Colonic mucosa (tissue), 4 donors: ENCODE results near the gene VTN. TPM values are rescaled to one million over a fixed set of nuclear protein-coding genes. Genes with fewer than 3 reads are reported as not detected.

Experiments used
- DNase-seq: peaks from one replicate; pipeline ENCODE4 v3.0.0-alpha.2; 2020
- H3K27ac ChIP-seq: fragments of 200-600 bp; one replicate; pipeline ENCODE4 v1.8.0; 2021
- H3K27me3 ChIP-seq: fragments of 200-600 bp; one replicate; pipeline ENCODE4 v1.8.0; 2021
- H3K36me3 ChIP-seq: fragments of 200-600 bp; one replicate; pipeline ENCODE4 v1.8.0; 2021
- H3K4me1 ChIP-seq: fragments of 200-600 bp; one replicate; pipeline ENCODE4 v1.8.0; 2021; ENCODE audit warnings: mild to moderate bottlenecking
- H3K4me3 ChIP-seq: fragments of 200-600 bp; one replicate; pipeline ENCODE4 v1.8.0; 2021
- H3K9ac ChIP-seq, 2 donors: one replicate each; pipeline ENCODE4 v1.7.0; 2013; ENCODE audit warnings: control low read depth in 2 of 2, low read depth in 2 of 2, low read length in 2 of 2
- H3K9me3 ChIP-seq: fragments of 200-600 bp; one replicate; pipeline ENCODE4 v1.8.0; 2021
- CTCF ChIP-seq: fragments of 200-600 bp; IDR thresholded peaks from one replicate; pipeline ENCODE4 v1.8.0; 2022; ENCODE audit warnings: antibody characterized with exemption, mild to moderate bottlenecking
- intact Hi-C: fragments of 100-400 bp; cut with DNase I; formaldehyde crosslinking; loops from one replicate; pipeline ENCODE4 v1.14.1; 2022
- total RNA-seq, 2 donors: library from RNA; stranded (reverse); fragmentation: NEBNext Ultra II Directional in 1 of 2; extraction: Animal tissue kit (Norgen Biotek cat#: 25700) in 1 of 2; gene quantifications; one replicate each; pipeline ENCODE4 v1.2.1, GENCODE V29; 2021
- donor health status: healthy.
- donor health status: DM: no; HTN: no; CAD: no.
- donor health status: DM: no; HTN: no; CAD: no.

Gene VTN
- total RNA-seq: 1 to 10 TPM in 1 of 2 donors, not detected in 1; 1.8 TPM

- Histone ChIP-seq H3K27me3 (peaks cover 16% of the 10 kb centered on the region), H3K36me3 (no peaks in the 10 kb centered on the region), H3K9ac (no peak within 1 kb of the TSS), H3K4me1 (peaks cover 4% of the 10 kb centered on the region), H3K4me3 (no peak within 1 kb of the TSS), H3K9me3 (no peaks in the 10 kb centered on the region), H3K27ac (peak within 1 kb of the TSS; percentile 23)
- intact Hi-C loops: no loop called here
- no peak for DNase-seq
- TF ChIP-seq CTCF: no peak
These were observed at the start of gene VTN for GRCh38 chr17:28370035-28370743. Gene VTN, minus strand, starts transcription at chr17:28370307. Its CDS starts 104 bp downstream, at chr17:28370203.

GRCh38 chr17:28416703-28417311 is 46.7 kb upstream of the VTN start:
- H3K9ac ChIP-seq: no peak overlapping the region
- H3K36me3 ChIP-seq: no peaks in the 10 kb centered on the region
- peak; percentile 59 for DNase-seq
- no peaks in the 10 kb centered on the region for H3K4me1 ChIP-seq
- peak; percentile 65 for TF ChIP-seq CTCF
- no peaks in the 10 kb centered on the region for H3K27me3 ChIP-seq
- no peak overlapping the region for H3K27ac ChIP-seq
- H3K9me3 ChIP-seq: no peaks in the 10 kb centered on the region
- no peak overlapping the region for H3K4me3 ChIP-seq
- intact Hi-C loops: loop anchor here (5.0 kb wide), 1 partner anchor 35 kb away; no protein-coding TSS in a partner anchor

- Histone ChIP-seq H3K4me1 (no peaks in the 10 kb centered on the region), H3K36me3 (no peaks in the 10 kb centered on the region), H3K9me3 (no peaks in the 10 kb centered on the region), H3K27ac (no peak overlapping the region), H3K4me3 (no peak overlapping the region), H3K9ac (no peak overlapping the region), H3K27me3 (no peaks in the 10 kb centered on the region)
- intact Hi-C loops: loop anchor here (5.0 kb wide), 1 partner anchor 34 kb away; no protein-coding TSS in a partner anchor
- TF ChIP-seq CTCF: no peak
- DNase-seq: no peak
These were observed 45.8 kb upstream of the VTN start for GRCh38 chr17:28415886-28416285.

GRCh38 chr17:28413804-28414203 is 43.7 kb upstream of the VTN start:
- H3K36me3 ChIP-seq: no peaks in the 10 kb centered on the region
- H3K4me1 ChIP-seq: no peaks in the 10 kb centered on the region
- no peak overlapping the region for H3K9ac ChIP-seq
- no peaks in the 10 kb centered on the region for H3K9me3 ChIP-seq
- no peak for DNase-seq
- H3K27me3 ChIP-seq: no peaks in the 10 kb centered on the region
- H3K27ac ChIP-seq: no peak overlapping the region
- no peak overlapping the region for H3K4me3 ChIP-seq
- TF ChIP-seq CTCF: no peak
- intact Hi-C loops: no loop called here

- Histone ChIP-seq H3K4me3 (no peak overlapping the region), H3K9ac (no peak overlapping the region), H3K27me3 (no peaks in the 10 kb centered on the region), H3K9me3 (no peaks in the 10 kb centered on the region), H3K27ac (no peak overlapping the region), H3K4me1 (no peaks in the 10 kb centered on the region), H3K36me3 (no peaks in the 10 kb centered on the region)
- no peak for TF ChIP-seq CTCF
- no peak for DNase-seq
- intact Hi-C loops: no loop called here
These were observed 42.0 kb upstream of the VTN start for GRCh38 chr17:28412099-28412498.
